ENCODE data around the gene KCNQ1.

- TF ChIP-seq CTCF (optimal IDR thresholded peaks at IDR 0.05 in 1 of 3, IDR thresholded peaks at IDR 0.05 in 1 of 3, conservative IDR thresholded peaks at IDR 0.05 in 1 of 3; ENCODE audit: extremely low read depth in 1 of 3, insufficient read depth in 2 of 3, low read length in 3 of 3): no peak
- TF ChIP-seq EZH2 (IDR thresholded peaks at IDR 0.05; ENCODE audit: low read length): no peak
Measured at GRCh38 chr11:2821891-2822290, 377.1 kb downstream of the KCNQ1 start.

All from keratinocyte (primary cell).